ENCODE results near the gene RGS9BP. TPM values are rescaled to one million over a fixed set of nuclear protein-coding genes. Genes with fewer than 3 reads are reported as not detected.
"Not testable (repeated sequence)": the region's sequence is repeated elsewhere in the genome, so short reads cannot be mapped to it uniquely, and the experiment has no call there.

RGS9BP gene
- total and polyA plus RNA-seq, 2 donors from 2014 or later: 0.39 to 0.72 TPM

GRCh38 chr19:32694851-32695250, 19.2 kb downstream of the RGS9BP start:
- peak overlapping the region in 1 of 3 donors; percentile 80 for H3K4me3 ChIP-seq (ENCODE audit: low read length in 3 of 3)
- H3K9me3 ChIP-seq (ENCODE audit: control insufficient read depth in 2 of 3, insufficient read depth in 1 of 3, low read length in 3 of 3); H3K27ac ChIP-seq (ENCODE audit: low read depth in 2 of 2, low read length in 2 of 2); H3K27me3 ChIP-seq (ENCODE audit: control insufficient read depth, insufficient read depth, low read length); H3K36me3 ChIP-seq (ENCODE audit: control insufficient read depth in 2 of 3, insufficient read depth in 3 of 3, low read length in 3 of 3); FAIRE-seq; intact Hi-C loops (cut with DNase I); H3K9ac ChIP-seq (ENCODE audit: low read length in 3 of 3): not testable (repeated sequence)
- DNase-seq: peak in 1 of 5 donors; percentile 23
- peaks cover 2 to 20% (median 7%) of the 10 kb centered on the region in 3 donors for H3K4me1 ChIP-seq (ENCODE audit: control insufficient read depth in 2 of 3, insufficient read depth in 2 of 3, low read depth in 1 of 3, low read length in 3 of 3)

- intact Hi-C loops (cut with DNase I); H3K36me3 ChIP-seq (ENCODE audit: control insufficient read depth in 2 of 3, insufficient read depth in 3 of 3, low read length in 3 of 3); H3K27me3 ChIP-seq (ENCODE audit: control insufficient read depth, insufficient read depth, low read length); DNase-seq; H3K27ac ChIP-seq (ENCODE audit: low read depth in 2 of 2, low read length in 2 of 2); FAIRE-seq; H3K9ac ChIP-seq (ENCODE audit: low read length in 3 of 3); H3K9me3 ChIP-seq (ENCODE audit: control insufficient read depth in 2 of 3, insufficient read depth in 1 of 3, low read length in 3 of 3); H3K4me3 ChIP-seq (ENCODE audit: low read length in 3 of 3): not testable (repeated sequence)
- H3K4me1 ChIP-seq (ENCODE audit: control insufficient read depth in 2 of 3, insufficient read depth in 2 of 3, low read depth in 1 of 3, low read length in 3 of 3): peaks cover 0 to 20% (median 7%) of the 10 kb centered on the region in 3 donors
These were observed 19.9 kb downstream of the RGS9BP start for GRCh38 chr19:32695506-32695905.

GRCh38 chr19:32696771-32697170, 21.1 kb downstream of the RGS9BP start:
- FAIRE-seq: not testable (repeated sequence)
- DNase-seq: peak in 1 of 5 donors; percentile 12
- H3K4me1 ChIP-seq (ENCODE audit: control insufficient read depth in 2 of 3, insufficient read depth in 2 of 3, low read depth in 1 of 3, low read length in 3 of 3): peaks cover 0 to 14% (median 7%) of the 10 kb centered on the region in 3 donors

GRCh38 chr19:32700129-32700528, 24.5 kb downstream of the RGS9BP start:
- intact Hi-C loops (cut with DNase I); H3K36me3 ChIP-seq (ENCODE audit: control insufficient read depth in 2 of 3, insufficient read depth in 3 of 3, low read length in 3 of 3); DNase-seq; FAIRE-seq; H3K9me3 ChIP-seq (ENCODE audit: control insufficient read depth in 2 of 3, insufficient read depth in 1 of 3, low read length in 3 of 3); H3K27ac ChIP-seq (ENCODE audit: low read depth in 2 of 2, low read length in 2 of 2); H3K4me1 ChIP-seq (ENCODE audit: control insufficient read depth in 2 of 3, insufficient read depth in 2 of 3, low read depth in 1 of 3, low read length in 3 of 3); H3K27me3 ChIP-seq (ENCODE audit: control insufficient read depth, insufficient read depth, low read length); H3K9ac ChIP-seq (ENCODE audit: low read length in 3 of 3); H3K4me3 ChIP-seq (ENCODE audit: low read length in 3 of 3): not testable (repeated sequence)

More at GRCh38 chr19:32696771-32697170, 21.1 kb downstream of the RGS9BP start:
- H3K9ac ChIP-seq (ENCODE audit: low read length in 3 of 3); H3K4me3 ChIP-seq (ENCODE audit: low read length in 3 of 3); H3K27ac ChIP-seq (ENCODE audit: low read depth in 2 of 2, low read length in 2 of 2); H3K36me3 ChIP-seq (ENCODE audit: control insufficient read depth in 2 of 3, insufficient read depth in 3 of 3, low read length in 3 of 3); H3K27me3 ChIP-seq (ENCODE audit: control insufficient read depth, insufficient read depth, low read length); H3K9me3 ChIP-seq (ENCODE audit: control insufficient read depth in 2 of 3, insufficient read depth in 1 of 3, low read length in 3 of 3); intact Hi-C loops (cut with DNase I): not testable (repeated sequence)

GRCh38 chr19:32702010-32702409, 26.4 kb downstream of the RGS9BP start:
- H3K9ac ChIP-seq (ENCODE audit: low read length in 3 of 3): no peak overlapping the region
- TF ChIP-seq CTCF (IDR thresholded peaks at IDR 0.05; ENCODE audit: borderline replicate concordance, extremely low read depth, insufficient read depth): no peak
- H3K36me3 ChIP-seq (ENCODE audit: control insufficient read depth in 2 of 3, insufficient read depth in 3 of 3, low read length in 3 of 3): no peaks in the 10 kb centered on the region
- no peaks in the 10 kb centered on the region for H3K9me3 ChIP-seq (ENCODE audit: control insufficient read depth in 2 of 3, insufficient read depth in 1 of 3, low read length in 3 of 3)
- H3K4me1 ChIP-seq (ENCODE audit: control insufficient read depth in 2 of 3, insufficient read depth in 2 of 3, low read depth in 1 of 3, low read length in 3 of 3): no peaks in the 10 kb centered on the region
- H3K27ac ChIP-seq (ENCODE audit: low read depth in 2 of 2, low read length in 2 of 2): no peak overlapping the region
- intact Hi-C loops (cut with DNase I): no loop called here
- no peaks in the 10 kb centered on the region for H3K27me3 ChIP-seq (ENCODE audit: control insufficient read depth, insufficient read depth, low read length)
- no peak overlapping the region for H3K4me3 ChIP-seq (ENCODE audit: low read length in 3 of 3)
- peak in 2 of 5 donors; percentile 48 to 58 for DNase-seq
- FAIRE-seq: no peak

GRCh38 chr19:32704006-32704405, 28.4 kb downstream of the RGS9BP start:
- H3K27ac ChIP-seq (ENCODE audit: low read depth in 2 of 2, low read length in 2 of 2); H3K36me3 ChIP-seq (ENCODE audit: control insufficient read depth in 2 of 3, insufficient read depth in 3 of 3, low read length in 3 of 3); H3K27me3 ChIP-seq (ENCODE audit: control insufficient read depth, insufficient read depth, low read length); H3K9me3 ChIP-seq (ENCODE audit: control insufficient read depth in 2 of 3, insufficient read depth in 1 of 3, low read length in 3 of 3); H3K4me1 ChIP-seq (ENCODE audit: control insufficient read depth in 2 of 3, insufficient read depth in 2 of 3, low read depth in 1 of 3, low read length in 3 of 3); DNase-seq; FAIRE-seq; intact Hi-C loops (cut with DNase I); H3K9ac ChIP-seq (ENCODE audit: low read length in 3 of 3); H3K4me3 ChIP-seq (ENCODE audit: low read length in 3 of 3): not testable (repeated sequence)

Measured in kidney (tissue), 14 donors.